H1 (cell line): Measurements from ENCODE around the gene ANKUB1.

Source experiments
- BCL11A ChIP-seq, 2 experiments: IDR thresholded peaks; one replicate each; pipeline ENCODE4 v1.6.1; 2011; ENCODE audit warnings: low read depth in 2 of 2, low read length in 2 of 2, mild to moderate bottlenecking in 2 of 2
- CTCF ChIP-seq, 3 experiments: IDR thresholded peaks; 1 replicate in 2 of 3; 2 replicates in 1 of 3; pipeline versions ENCODE4 v1.5.1 to v1.6.1; 2011; ENCODE audit warnings: low read length in 3 of 3, mild to moderate bottlenecking in 3 of 3, inconsistent platforms in 2 of 3, low read depth in 1 of 3, moderate library complexity in 1 of 3; ENCODE audit not compliant: insufficient read depth in 1 of 3; ENCODE audit errors: control extremely low read depth in 1 of 3
- HDAC2 ChIP-seq, 2 experiments: fragments of 300-600 bp in 1 of 2; sonication (generic) in 1 of 2; IDR thresholded peaks; 2 replicates each; pipeline ENCODE4 v1.6.1; 2011 to 2012; ENCODE audit warnings: low read depth in 2 of 2, low read length in 2 of 2, mild to moderate bottlenecking in 2 of 2, moderate library complexity in 2 of 2, borderline replicate concordance in 1 of 2, inconsistent platforms in 1 of 2
- YY1 ChIP-seq: IDR thresholded peaks from 2 replicates; pipeline ENCODE4 v1.6.1; 2011; ENCODE audit warnings: low read depth, mild to moderate bottlenecking, low read length

GRCh38 chr3:149715247-149715646, 77.1 kb downstream of the ANKUB1 start:
- no peak for TF ChIP-seq CTCF (IDR thresholded peaks at IDR 0.05; ENCODE audit: control extremely low read depth in 1 of 3, insufficient read depth in 1 of 3, low read depth in 1 of 3, low read length in 3 of 3)
- TF ChIP-seq HDAC2 (IDR thresholded peaks at IDR 0.05; ENCODE audit: borderline replicate concordance in 1 of 2, low read depth in 2 of 2, low read length in 2 of 2), result no peak
- TF ChIP-seq YY1, result no peak
- TF ChIP-seq BCL11A (IDR thresholded peaks at IDR 0.05; ENCODE audit: low read depth in 2 of 2, low read length in 2 of 2), result no peak
